Immature natural killer cell (primary cell): ENCODE measurements around the gene ATP2C1. TPM values are rescaled to one million over a fixed set of nuclear protein-coding genes. Genes with fewer than 3 reads are reported as not detected.

Experiments used
- DNase-seq, 3 donors: peaks; one replicate each; pipeline ENCODE4 v3.0.0; 2022; ENCODE audit warnings: mixed read lengths in 1 of 3
- H3K27ac Mint-ChIP-seq, 6 donors: one replicate each; pipeline ENCODE4 v1.8.0; 2020; ENCODE audit warnings: mixed read lengths in 6 of 6, mild to moderate bottlenecking in 5 of 6, inconsistent platforms in 4 of 6, moderate library complexity in 3 of 6
- H3K27me3 Mint-ChIP-seq, 3 donors: one replicate each; pipeline ENCODE4 v1.8.0; 2020 to 2021; ENCODE audit warnings: low read depth in 3 of 3, mild to moderate bottlenecking in 3 of 3, mixed read lengths in 3 of 3, moderate library complexity in 3 of 3, inconsistent platforms in 1 of 3
- H3K36me3 Mint-ChIP-seq, 3 donors: one replicate each; pipeline ENCODE4 v1.8.0; 2020; ENCODE audit warnings: mixed read lengths in 3 of 3, inconsistent platforms in 2 of 3, mild to moderate bottlenecking in 2 of 3
- H3K4me1 Mint-ChIP-seq, 2 donors: one replicate each; pipeline ENCODE4 v1.8.0; 2020; ENCODE audit warnings: inconsistent platforms in 2 of 2, mild to moderate bottlenecking in 2 of 2, mixed read lengths in 2 of 2, moderate library complexity in 1 of 2
- H3K4me3 Mint-ChIP-seq, 5 donors: one replicate each; pipeline ENCODE4 v1.8.0; 2020; ENCODE audit warnings: mild to moderate bottlenecking in 5 of 5, mixed read lengths in 5 of 5, inconsistent platforms in 3 of 5, moderate library complexity in 3 of 5
- H3K9me3 Mint-ChIP-seq, 6 donors: one replicate each; pipeline ENCODE4 v1.8.0; 2020; ENCODE audit warnings: mild to moderate bottlenecking in 6 of 6, mixed read lengths in 6 of 6, inconsistent platforms in 4 of 6, moderate library complexity in 3 of 6
- polyA plus RNA-seq, 3 donors: library from polyadenylated mRNA; unstranded; fragments of 300-500 nt; fragmentation: Illumina TruSeq; gene quantifications; one replicate each; pipeline ENCODE4 v1.2.3, GENCODE V29; 2021

Gene ATP2C1
- polyA plus RNA-seq, 3 donors from 2014 or later, result 7.7 to 14.0 (median 13.8) TPM

- Mint-ChIP-seq H3K9me3 (no peaks in the 10 kb centered on the region), H3K27me3 (peaks cover 0 to 2% (median 1%) of the 10 kb centered on the region in 3 donors), H3K4me3 (no peak overlapping the region), H3K4me1 (no peaks in the 10 kb centered on the region), H3K36me3 (peaks cover 5 to 19% (median 14%) of the 10 kb centered on the region in 3 donors), H3K27ac (no peak overlapping the region)
- DNase-seq, result no peak
Measured at GRCh38 chr3:130992344-130992743, 98.5 kb downstream of the ATP2C1 start.

- Mint-ChIP-seq H3K9me3 (no peaks in the 10 kb centered on the region), H3K4me1 (peaks cover 3 to 13% of the 10 kb centered on the region in 2 donors), H3K36me3 (peaks cover 3 to 11% (median 3%) of the 10 kb centered on the region in 3 donors), H3K27me3 (peaks cover 0 to 1% (median 0%) of the 10 kb centered on the region in 3 donors), H3K4me3 (no peak overlapping the region), H3K27ac (no peak overlapping the region)
- no peak for DNase-seq
Measured at GRCh38 chr3:130997289-130997688, 103.4 kb downstream of the ATP2C1 start.

GRCh38 chr3:131001071-131001470 is 107.2 kb downstream of the ATP2C1 start:
- Mint-ChIP-seq H3K9me3 (no peaks in the 10 kb centered on the region), H3K27ac (peak overlapping the region in 2 of 6 donors; percentile 4 to 44), H3K27me3 (peaks cover 0 to 1% (median 0%) of the 10 kb centered on the region in 3 donors), H3K36me3 (peaks cover 7 to 14% (median 11%) of the 10 kb centered on the region in 3 donors), H3K4me3 (no peak overlapping the region), H3K4me1 (peaks cover 32 to 48% of the 10 kb centered on the region in 2 donors)
- no peak for DNase-seq

DNA sequence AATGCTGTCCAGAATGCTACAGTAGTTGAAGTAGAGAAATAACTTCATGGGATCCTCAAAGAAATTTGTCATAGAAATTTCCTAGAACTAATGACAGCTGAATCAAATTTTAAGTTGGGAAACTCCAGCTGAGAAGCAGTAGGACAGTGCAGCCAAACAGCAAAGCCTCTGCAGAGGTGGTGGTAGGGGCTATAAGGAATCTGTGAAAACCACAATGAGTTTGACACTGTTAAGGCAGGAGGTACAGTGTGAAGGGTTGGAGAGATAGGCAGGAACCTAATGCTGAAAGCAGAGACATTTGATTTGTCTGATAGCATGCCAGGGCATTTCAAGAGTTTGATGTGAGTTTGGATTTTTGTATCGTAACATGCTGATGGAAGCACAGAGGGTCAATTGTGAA is 110.7 kb downstream of the ATP2C1 start:
- H3K4me3 Mint-ChIP-seq, result peak overlapping the region; percentile 62 to 68 (median 67)
- DNase-seq, result peak; percentile 27 to 36 (median 31)
- H3K27me3 Mint-ChIP-seq, result no peaks in the 10 kb centered on the region
- no peaks in the 10 kb centered on the region for H3K9me3 Mint-ChIP-seq
- H3K4me1 Mint-ChIP-seq, result peaks cover 32 to 53% of the 10 kb centered on the region in 2 donors
- peaks cover 14 to 24% (median 17%) of the 10 kb centered on the region in 3 donors for H3K36me3 Mint-ChIP-seq
- H3K27ac Mint-ChIP-seq, result peak overlapping the region in 4 of 6 donors; percentile 58 to 83 (median 71)

GRCh38 chr3:131007256-131007655 is 113.4 kb downstream of the ATP2C1 start:
- DNase-seq, result no peak
- no peaks in the 10 kb centered on the region for H3K27me3 Mint-ChIP-seq
- peaks cover 14 to 35% (median 15%) of the 10 kb centered on the region in 3 donors for H3K36me3 Mint-ChIP-seq
- no peak overlapping the region for H3K27ac Mint-ChIP-seq
- peaks cover 28 to 40% of the 10 kb centered on the region in 2 donors for H3K4me1 Mint-ChIP-seq
- no peaks in the 10 kb centered on the region for H3K9me3 Mint-ChIP-seq
- no peak overlapping the region for H3K4me3 Mint-ChIP-seq

DNA sequence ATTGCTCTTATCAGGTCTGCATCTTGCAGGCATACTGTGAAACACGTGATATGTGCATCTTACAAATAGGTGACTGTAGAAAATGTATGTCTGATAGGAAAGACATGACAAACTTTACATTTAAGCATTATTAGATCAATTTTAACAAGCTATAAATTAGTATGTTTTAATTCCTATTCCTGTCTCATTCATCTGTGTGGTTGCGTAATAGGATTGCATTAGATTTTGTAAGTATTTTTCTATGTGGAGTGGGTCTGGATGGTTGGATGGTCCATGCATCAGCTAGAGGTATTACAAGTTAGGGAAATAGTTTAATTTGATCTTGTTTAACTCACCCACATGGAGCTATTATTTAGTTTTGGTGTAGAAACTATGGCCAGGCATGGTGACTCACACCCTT is 113.9 kb downstream of the ATP2C1 start:
- H3K36me3 Mint-ChIP-seq, result peaks cover 16 to 39% (median 18%) of the 10 kb centered on the region in 3 donors
- H3K4me3 Mint-ChIP-seq, result no peak overlapping the region
- H3K27me3 Mint-ChIP-seq, result no peaks in the 10 kb centered on the region
- no peaks in the 10 kb centered on the region for H3K9me3 Mint-ChIP-seq
- DNase-seq, result no peak
- H3K27ac Mint-ChIP-seq, result peak overlapping the region in 1 of 6 donors; percentile 23
- peaks cover 28 to 37% of the 10 kb centered on the region in 2 donors for H3K4me1 Mint-ChIP-seq

- no peaks in the 10 kb centered on the region for H3K9me3 Mint-ChIP-seq
- no peak overlapping the region for H3K4me3 Mint-ChIP-seq
- H3K36me3 Mint-ChIP-seq, result peaks cover 21 to 44% (median 24%) of the 10 kb centered on the region in 3 donors
- DNase-seq, result no peak
- no peaks in the 10 kb centered on the region for H3K27me3 Mint-ChIP-seq
- H3K27ac Mint-ChIP-seq, result peak overlapping the region in 1 of 6 donors; percentile 58
- H3K4me1 Mint-ChIP-seq, result peaks cover 25 to 32% of the 10 kb centered on the region in 2 donors
Measured at GRCh38 chr3:131008326-131008725, 114.4 kb downstream of the ATP2C1 start.

GRCh38 chr3:131009698-131010097 is 115.8 kb downstream of the ATP2C1 start:
- Mint-ChIP-seq H3K36me3 (peaks cover 25 to 52% (median 28%) of the 10 kb centered on the region in 3 donors), H3K4me1 (peaks cover 12 to 20% of the 10 kb centered on the region in 2 donors), H3K27ac (no peak overlapping the region)

DNA sequence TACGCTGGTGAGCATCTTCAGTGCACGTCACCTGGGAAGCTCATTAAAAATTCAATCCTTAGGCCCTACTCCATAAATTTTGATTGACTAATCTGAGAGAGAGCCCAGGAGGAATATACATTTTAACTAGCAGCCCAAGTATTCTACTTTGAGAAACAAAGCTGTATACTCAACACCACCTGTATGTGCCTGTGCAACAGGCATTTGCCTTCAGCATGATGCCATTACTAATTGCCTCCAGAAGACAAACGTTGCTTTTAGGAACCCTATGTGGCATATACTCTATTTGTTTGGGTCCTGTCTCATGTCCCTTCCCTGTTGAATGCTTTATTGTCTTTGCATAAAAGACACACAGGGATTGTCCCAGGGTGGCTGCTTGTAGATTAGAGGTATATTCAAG is 125.1 kb downstream of the ATP2C1 start:
- H3K9me3 Mint-ChIP-seq, result no peaks in the 10 kb centered on the region
- H3K4me1 Mint-ChIP-seq, result peaks cover 31 to 69% of the 10 kb centered on the region in 2 donors
- H3K4me3 Mint-ChIP-seq, result no peak overlapping the region
- H3K27ac Mint-ChIP-seq, result peak overlapping the region in 3 of 6 donors; percentile 23 to 73 (median 52)
- no peak for DNase-seq
- peaks cover 16 to 27% (median 20%) of the 10 kb centered on the region in 3 donors for H3K36me3 Mint-ChIP-seq
- H3K27me3 Mint-ChIP-seq, result peaks cover 0 to 2% (median 0%) of the 10 kb centered on the region in 3 donors

More at GRCh38 chr3:131009698-131010097, 115.8 kb downstream of the ATP2C1 start:
- no peak for DNase-seq
- Mint-ChIP-seq H3K27me3 (no peaks in the 10 kb centered on the region), H3K4me3 (no peak overlapping the region), H3K9me3 (no peaks in the 10 kb centered on the region)

DNA sequence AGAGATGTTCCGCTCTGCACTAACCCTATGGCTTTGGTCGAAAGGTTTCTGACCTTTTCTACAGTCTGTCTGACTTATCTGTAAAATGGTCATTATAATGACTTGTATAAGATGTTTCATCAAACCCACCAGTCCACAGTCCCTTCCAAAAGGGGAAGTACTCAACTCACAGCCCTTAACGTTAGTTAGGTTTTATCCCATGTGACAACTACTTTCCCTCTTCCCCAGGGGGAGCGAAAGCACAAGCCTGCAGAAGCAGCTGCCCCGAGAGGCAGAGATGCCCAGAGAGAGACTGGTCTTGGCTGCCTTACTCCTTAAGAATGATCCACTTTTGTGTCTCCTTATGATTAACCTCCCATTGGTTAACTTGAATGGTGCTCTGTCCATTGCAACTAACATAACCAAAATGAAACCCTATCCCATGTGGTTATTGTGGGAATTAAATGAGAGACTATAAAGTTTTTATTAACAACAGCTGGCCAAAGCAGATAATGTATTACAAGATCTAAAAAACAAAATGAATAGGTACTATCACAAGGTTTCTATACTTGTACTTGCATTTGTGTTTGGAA is 126.3 kb downstream of the ATP2C1 start:
- H3K36me3 Mint-ChIP-seq, result peaks cover 20 to 31% (median 28%) of the 10 kb centered on the region in 3 donors
- H3K9me3 Mint-ChIP-seq, result no peaks in the 10 kb centered on the region
- H3K4me3 Mint-ChIP-seq, result peak overlapping the region in 2 of 5 donors; percentile 27 to 32

DNA sequence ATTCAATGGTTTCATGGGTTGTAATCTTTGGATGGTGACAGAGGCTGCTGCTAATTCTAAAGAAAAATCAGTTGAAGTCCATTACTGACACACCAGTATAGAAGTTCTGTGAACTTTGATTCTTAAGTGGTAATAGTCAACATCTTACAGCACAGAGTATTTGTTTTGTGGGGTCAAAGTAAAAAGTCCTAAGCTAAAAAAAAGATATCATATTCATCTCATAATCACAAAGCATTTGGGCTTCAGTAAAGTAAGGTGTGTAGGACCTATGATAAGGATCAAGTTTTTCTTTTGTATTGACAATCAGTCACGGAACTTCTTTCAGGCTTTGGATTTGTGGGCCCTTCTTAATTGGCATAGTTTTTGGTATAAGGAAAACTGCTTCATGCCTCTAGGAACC is 131.7 kb downstream of the ATP2C1 start:
- Mint-ChIP-seq H3K27me3 (peaks cover 8 to 13% (median 9%) of the 10 kb centered on the region in 3 donors), H3K36me3 (peaks cover 12 to 18% (median 16%) of the 10 kb centered on the region in 3 donors), H3K9me3 (no peaks in the 10 kb centered on the region), H3K4me3 (peak overlapping the region; percentile 87 to 96 (median 93)), H3K4me1 (peaks cover 58 to 67% of the 10 kb centered on the region in 2 donors), H3K27ac (peak overlapping the region; percentile 88 to 99 (median 96))
- DNase-seq, result no peak

More for the DNA sequence above, 126.3 kb downstream of the ATP2C1 start:
- Mint-ChIP-seq H3K4me1 (peaks cover 43 to 76% of the 10 kb centered on the region in 2 donors), H3K27me3 (no peaks in the 10 kb centered on the region), H3K27ac (peak overlapping the region in 5 of 6 donors; percentile 32 to 62 (median 44))
- no peak for DNase-seq

DNA sequence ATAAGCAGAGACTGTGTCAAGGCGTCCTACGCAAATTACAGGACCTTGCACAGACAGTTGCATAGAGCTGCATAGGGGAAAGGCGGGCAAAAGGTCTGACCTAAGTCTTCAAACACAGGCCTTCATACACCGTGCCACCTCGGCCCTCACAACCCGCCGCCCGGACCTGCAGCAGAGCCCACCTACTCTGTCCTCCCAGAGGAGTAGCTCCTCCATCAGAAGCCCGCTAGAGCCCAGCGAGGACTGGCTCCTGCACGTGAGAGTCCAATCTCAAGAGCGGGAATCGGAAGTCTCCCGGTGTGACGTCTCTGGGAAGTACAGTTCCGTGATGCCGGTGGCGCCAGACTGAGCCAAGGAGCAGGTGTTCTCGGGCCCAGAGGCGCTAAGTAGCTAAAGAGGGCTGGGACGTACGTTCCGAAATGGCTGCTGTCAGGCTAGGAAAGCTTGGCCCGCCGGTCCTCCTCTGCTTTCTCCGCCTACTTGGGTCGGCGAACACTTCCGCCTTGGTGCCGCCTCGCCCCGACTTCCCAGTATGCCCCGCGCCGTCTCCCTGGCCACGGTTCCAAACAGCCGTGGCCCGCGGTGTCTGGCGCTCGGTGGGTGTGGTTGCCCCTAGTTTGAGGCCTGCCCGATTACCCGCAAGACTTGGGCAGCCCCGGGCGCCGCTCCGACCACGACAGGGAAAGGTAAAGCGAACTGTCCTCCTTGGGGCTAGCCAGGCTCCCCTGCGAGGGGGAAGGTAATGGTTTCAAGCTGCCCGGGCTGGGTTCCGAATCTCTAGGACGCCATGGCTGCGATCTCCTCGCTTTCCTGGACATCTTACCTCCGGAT is 132.7 kb downstream of the ATP2C1 start, which contains the start of the genes ASTE1 and NEK11:
Gene ASTE1 (minus strand): TSS at position 505 of the 831 bp plus-strand sequence. CDS start 1,519 bp downstream, outside the sequence.
Gene NEK11 (plus strand): TSS at position 557 of the 831 bp plus-strand sequence. CDS start 2,832 bp downstream, outside the sequence.
- Mint-ChIP-seq H3K9me3 (no peaks in the 10 kb centered on the region), H3K27me3 (peaks cover 8 to 13% (median 9%) of the 10 kb centered on the region in 3 donors), H3K27ac (peak within 1 kb of the TSS; percentile 88 to 99 (median 96)), H3K4me1 (peaks cover 48 to 57% of the 10 kb centered on the region in 2 donors), H3K36me3 (peaks cover 12 to 18% (median 16%) of the 10 kb centered on the region in 3 donors), H3K4me3 (peak within 1 kb of the TSS; percentile 87 to 96 (median 93))
- DNase-seq, result peak; percentile 94 to 97 (median 95)

DNA sequence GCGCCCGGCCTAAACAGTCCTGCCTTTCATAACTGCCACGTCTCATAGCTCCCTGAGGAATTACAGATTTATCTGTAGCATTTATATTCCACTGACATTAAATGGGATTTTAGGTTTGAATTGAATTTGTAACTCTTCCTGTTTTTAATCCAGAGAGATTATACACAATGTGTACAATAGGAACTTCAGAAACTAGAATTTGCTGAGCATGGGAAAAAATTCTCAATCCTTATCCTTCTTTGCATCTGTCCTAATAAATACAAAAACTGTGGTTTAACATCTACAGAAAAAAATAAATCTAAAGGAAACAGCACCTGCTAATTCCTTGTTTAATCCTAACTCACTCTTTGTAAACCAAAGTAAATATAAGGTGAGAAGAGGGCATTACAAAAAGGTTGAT is 135.0 kb downstream of the ATP2C1 start:
- peaks cover 9 to 14% (median 12%) of the 10 kb centered on the region in 3 donors for H3K36me3 Mint-ChIP-seq
- H3K4me1 Mint-ChIP-seq, result peaks cover 36% of the 10 kb centered on the region in 2 donors
- no peak for DNase-seq
- H3K9me3 Mint-ChIP-seq, result no peaks in the 10 kb centered on the region
- H3K27ac Mint-ChIP-seq, result peak overlapping the region in 5 of 6 donors; percentile 37 to 97 (median 67)
- peaks cover 8 to 13% (median 9%) of the 10 kb centered on the region in 3 donors for H3K27me3 Mint-ChIP-seq
- no peak overlapping the region for H3K4me3 Mint-ChIP-seq
